PFSK-1 (cell line): Measurements from ENCODE around the gene RPL38.

ENCODE experiments used
- FOXP2 ChIP-seq: optimal IDR thresholded peaks from 2 replicates; pipeline ENCODE3; 2011; ENCODE audit warnings: borderline replicate concordance, control low read depth, inconsistent platforms; ENCODE audit not compliant: insufficient read depth; ENCODE audit errors: extremely low read length, extremely low read depth
- POLR2AphosphoS5 ChIP-seq: IDR thresholded peaks from 2 replicates; pipeline ENCODE4 v1.6.1; 2012; ENCODE audit warnings: low read depth, mild to moderate bottlenecking, control low read depth, low read length, moderate library complexity
- REST ChIP-seq, 2 experiments: IDR thresholded peaks; 2 replicates each; pipeline versions ENCODE4 v1.6.1 to v1.8.0; 2011 to 2012; ENCODE audit warnings: low read depth in 2 of 2, low read length in 2 of 2, control low read depth in 1 of 2, inconsistent platforms in 1 of 2, mild to moderate bottlenecking in 1 of 2, moderate library complexity in 1 of 2; ENCODE audit not compliant: insufficient read depth in 1 of 2
- SIN3A ChIP-seq: IDR thresholded peaks from 2 replicates; pipeline ENCODE4 v1.6.1; 2012; ENCODE audit warnings: mild to moderate bottlenecking, low read length, moderate library complexity, borderline replicate concordance; ENCODE audit not compliant: insufficient read depth
- TAF1 ChIP-seq: IDR thresholded peaks from 2 replicates; pipeline ENCODE4 v1.6.1; 2012; ENCODE audit warnings: low read length, control low read depth, borderline replicate concordance; ENCODE audit not compliant: insufficient read depth

DNA sequence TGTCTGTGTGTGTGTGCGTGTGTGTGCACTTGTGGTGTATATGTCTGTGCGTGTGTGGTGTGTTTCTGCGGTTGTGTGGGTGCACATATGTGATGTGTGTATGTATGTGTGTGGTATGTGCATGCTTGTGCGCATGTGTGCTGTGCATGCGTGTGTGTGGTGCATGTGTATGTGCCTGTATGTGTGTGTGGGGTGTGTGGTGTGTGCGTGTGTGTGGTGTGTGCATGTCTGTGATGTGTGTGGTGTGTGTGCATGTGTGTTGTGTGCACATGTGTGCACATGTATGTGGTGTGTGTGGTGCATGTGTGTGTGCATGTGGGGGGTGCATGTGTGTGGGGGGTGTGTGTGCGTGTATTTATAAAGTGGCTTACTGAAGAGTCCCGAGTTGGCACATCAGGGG lies 47.6 kb downstream of the RPL38 start:
- TF ChIP-seq REST (IDR thresholded peaks at IDR 0.05; ENCODE audit: insufficient read depth in 1 of 2, low read depth in 2 of 2, low read length in 2 of 2) (no peak), POLR2AphosphoS5 (no peak), SIN3A (no peak), TAF1 (no peak), FOXP2 (no peak)
